GM12878 (cell line): ENCODE results near the gene KCTD8. TPM values are rescaled to one million over a fixed set of nuclear protein-coding genes. Genes with fewer than 3 reads are reported as not detected.

Source experiments
- ATAC-seq: fragments of 200-7000 bp; cut with Tn5 transposase; 3 replicates; pipeline ENCODE4 v1.9.1; 2020; ENCODE audit warnings: mild to moderate bottlenecking, moderate library complexity
- BruUV-seq: library from RNA; stranded (reverse); fragments of 400-500 nt; replicated peaks from 2 replicates; lab custom pipeline; 2021; lab: Mats Ljungman, UMichigan
- CTCF ChIA-PET: fragments of 300-600 bp; sonication (Branson Sonifier 250); formaldehyde crosslinking; extraction: SDS; loops from one replicate; lab custom pipeline; 2021; ENCODE audit warnings: inconsistent platforms; lab: Yijun Ruan, JAX
- POLR2A ChIA-PET: fragments of 350-600 bp; formaldehyde crosslinking; extraction: SDS; loops from one replicate; lab custom pipeline; 2021; ENCODE audit warnings: inconsistent platforms; lab: Charles Lee
- RAD21 ChIA-PET: fragments of 300-600 bp; sonication (Branson Sonifier 250); formaldehyde crosslinking; loops from one replicate; lab custom pipeline; 2023; ENCODE audit warnings: antibody characterized with exemption; ENCODE audit not compliant: unreplicated experiment; lab: Charles Lee
- SMC1A ChIA-PET: fragments of 300-600 bp; sonication (Branson Sonifier 250); formaldehyde crosslinking; loops from one replicate; lab custom pipeline; 2023; ENCODE audit not compliant: unreplicated experiment, uncharacterized antibody; lab: Charles Lee
- DNase-seq: peaks from one replicate; pipeline ENCODE4 v3.0.0-alpha.2; 2011; ENCODE audit warnings: low read depth, low spot score
- FAIRE-seq: peaks from 3 replicates; lab custom pipeline; 2011; peaks lifted over from hg19 to GRCh38; lab: Jason Lieb, UNC
- H2AFZ ChIP-seq: 2 replicates; pipeline ENCODE4 v1.6.0; 2011; ENCODE audit warnings: low read depth, low read length, control low read depth; ENCODE audit not compliant: control insufficient read depth
- H3K27ac ChIP-seq: 2 replicates; pipeline ENCODE4 v1.5.1; 2011; ENCODE audit warnings: control low read depth; ENCODE audit not compliant: control insufficient read depth, insufficient read depth
- H3K27me3 ChIP-seq, 2 experiments: replicated peaks in 1 of 2; 2 replicates each; pipeline versions ENCODE4 v1.6.0 to v1.6.1; 2011; ENCODE audit warnings: low read length in 1 of 2; ENCODE audit not compliant: control insufficient read depth in 2 of 2, insufficient read depth in 2 of 2
- H3K36me3 ChIP-seq, 2 experiments: 2 replicates each; pipeline ENCODE4 v1.5.1; 2011; ENCODE audit warnings: low read length in 1 of 2; ENCODE audit not compliant: control insufficient read depth in 2 of 2, insufficient read depth in 2 of 2
- H3K4me1 ChIP-seq: 2 replicates; pipeline ENCODE4 v1.6.1; 2011; ENCODE audit warnings: mild to moderate bottlenecking, low read length, moderate library complexity, mixed read lengths; ENCODE audit not compliant: control insufficient read depth, insufficient read depth
- H3K4me2 ChIP-seq: 2 replicates; pipeline ENCODE4 v1.6.0; 2011; ENCODE audit warnings: control low read depth; ENCODE audit not compliant: control insufficient read depth, insufficient read depth
- H3K4me3 ChIP-seq: fragments of 200-600 bp; sonication (generic); 2 replicates; pipeline ENCODE4 v1.5.1; 2016
- H3K79me2 ChIP-seq: 2 replicates; pipeline ENCODE4 v1.6.0; 2011; ENCODE audit warnings: low read length; ENCODE audit not compliant: control insufficient read depth, insufficient read depth
- H3K9ac ChIP-seq: 2 replicates; pipeline ENCODE4 v1.8.0; 2011; ENCODE audit warnings: low read length, control low read depth, mixed read lengths; ENCODE audit not compliant: control insufficient read depth, insufficient read depth
- H3K9me3 ChIP-seq: replicated peaks from 3 replicates; pipeline ENCODE4 v1.5.1; 2011; ENCODE audit warnings: mild to moderate bottlenecking, low read length; ENCODE audit not compliant: control insufficient read depth, insufficient read depth
- H4K20me1 ChIP-seq: 2 replicates; pipeline ENCODE4 v1.6.0; 2011; ENCODE audit not compliant: control insufficient read depth, insufficient read depth
- RELB ChIP-seq: fragments of 450-650 bp; IDR thresholded peaks from 2 replicates; pipeline ENCODE4 v1.6.1; 2017; ENCODE audit warnings: low read depth, mild to moderate bottlenecking, moderate library complexity
- WGBS: methylation state at CpG from one replicate; pipeline ENCODE4 v1.1.6; 2016; ENCODE audit warnings: low lambda C conversion rate; ENCODE audit not compliant: insufficient replicate concordance, insufficient coverage; ENCODE audit errors: missing lambda C conversion rate; 5-methylcytosine and 5-hydroxymethylcytosine counted together
- in situ Hi-C: fragments of 300-500 bp; cut with MboI; formaldehyde crosslinking; loops from 9 replicates; pipeline ENCODE4 v1.14.3; 2018; ENCODE audit warnings: mixed read lengths
- intact Hi-C: fragments of 100-400 bp; cut with micrococcal nuclease; formaldehyde crosslinking; loops from one replicate; pipeline ENCODE4 v1.14.2; 2022; ENCODE audit not compliant: unreplicated experiment
- polyA plus RNA-seq, 11 experiments: library from polyadenylated mRNA; depleted of rRNA in 4 of 11; unstranded in 6 of 11; stranded (reverse) in 5 of 11; fragments of >200 nt; fragmentation: Nextera tagmentation in 4 of 11; fragmentation: Illumina TruSeq in 1 of 11; extraction: Ambion mirVana in 4 of 11; extraction: Trizol in 1 of 11; gene quantifications; 1 replicate in 1 of 11; 2 replicates in 10 of 11; pipeline versions ENCODE4 v1.2.1 to v1.2.3, GENCODE V29; 2011 to 2016; ENCODE audit warnings: inconsistent platforms in 2 of 11, missing spikeins in 2 of 11, low read depth in 1 of 11
- total RNA-seq, 4 experiments: library from RNA; depleted of rRNA in 3 of 4; stranded (reverse); fragments of >200 nt in 3 of 4; fragmentation: Illumina TruSeq in 1 of 4; extraction: Trizol in 1 of 4; gene quantifications; 2 replicates each; pipeline versions ENCODE4 v1.2.1 to v1.2.3, GENCODE V29; 2013 to 2021
- TF ChIP-seq, protein P1 (sequence below): IDR thresholded peaks from 2 replicates; pipeline ENCODE4 v1.6.1; 2012; ENCODE audit warnings: improper control_type of control experiment, low read depth, low read length; ENCODE audit not compliant: insufficient replicate concordance

Gene KCTD8
- total and polyA plus RNA-seq, 10 of the 15 experiments (the other 5 are each of a cell fraction or from before 2014, with no cell fraction given): 0.06 TPM; not detected in 9

- H2AFZ ChIP-seq: no peak overlapping the region
- ChIA-PET CTCF (no interaction called here), RAD21 (no interaction called here), POLR2A (no interaction called here), SMC1A (no interaction called here)
- H3K4me3 ChIP-seq: no peak overlapping the region
- H3K27me3 ChIP-seq: no peaks in the 10 kb centered on the region
- H3K36me3 ChIP-seq: no peaks in the 10 kb centered on the region
- in situ Hi-C loops (no loop called here), intact Hi-C loops (no loop called here)
- no peak overlapping the region for H3K4me2 ChIP-seq
- no TSS peak for BruUV-seq
- no peak overlapping the region for H3K27ac ChIP-seq
- H3K79me2 ChIP-seq: no peaks in the 10 kb centered on the region
- H3K9me3 ChIP-seq: no peaks in the 10 kb centered on the region
- ATAC-seq: no peak
- no peak for FAIRE-seq
- WGBS: 23% methylated on average over 2 of the region's 2 CpGs
- TF ChIP-seq, protein P1, sequence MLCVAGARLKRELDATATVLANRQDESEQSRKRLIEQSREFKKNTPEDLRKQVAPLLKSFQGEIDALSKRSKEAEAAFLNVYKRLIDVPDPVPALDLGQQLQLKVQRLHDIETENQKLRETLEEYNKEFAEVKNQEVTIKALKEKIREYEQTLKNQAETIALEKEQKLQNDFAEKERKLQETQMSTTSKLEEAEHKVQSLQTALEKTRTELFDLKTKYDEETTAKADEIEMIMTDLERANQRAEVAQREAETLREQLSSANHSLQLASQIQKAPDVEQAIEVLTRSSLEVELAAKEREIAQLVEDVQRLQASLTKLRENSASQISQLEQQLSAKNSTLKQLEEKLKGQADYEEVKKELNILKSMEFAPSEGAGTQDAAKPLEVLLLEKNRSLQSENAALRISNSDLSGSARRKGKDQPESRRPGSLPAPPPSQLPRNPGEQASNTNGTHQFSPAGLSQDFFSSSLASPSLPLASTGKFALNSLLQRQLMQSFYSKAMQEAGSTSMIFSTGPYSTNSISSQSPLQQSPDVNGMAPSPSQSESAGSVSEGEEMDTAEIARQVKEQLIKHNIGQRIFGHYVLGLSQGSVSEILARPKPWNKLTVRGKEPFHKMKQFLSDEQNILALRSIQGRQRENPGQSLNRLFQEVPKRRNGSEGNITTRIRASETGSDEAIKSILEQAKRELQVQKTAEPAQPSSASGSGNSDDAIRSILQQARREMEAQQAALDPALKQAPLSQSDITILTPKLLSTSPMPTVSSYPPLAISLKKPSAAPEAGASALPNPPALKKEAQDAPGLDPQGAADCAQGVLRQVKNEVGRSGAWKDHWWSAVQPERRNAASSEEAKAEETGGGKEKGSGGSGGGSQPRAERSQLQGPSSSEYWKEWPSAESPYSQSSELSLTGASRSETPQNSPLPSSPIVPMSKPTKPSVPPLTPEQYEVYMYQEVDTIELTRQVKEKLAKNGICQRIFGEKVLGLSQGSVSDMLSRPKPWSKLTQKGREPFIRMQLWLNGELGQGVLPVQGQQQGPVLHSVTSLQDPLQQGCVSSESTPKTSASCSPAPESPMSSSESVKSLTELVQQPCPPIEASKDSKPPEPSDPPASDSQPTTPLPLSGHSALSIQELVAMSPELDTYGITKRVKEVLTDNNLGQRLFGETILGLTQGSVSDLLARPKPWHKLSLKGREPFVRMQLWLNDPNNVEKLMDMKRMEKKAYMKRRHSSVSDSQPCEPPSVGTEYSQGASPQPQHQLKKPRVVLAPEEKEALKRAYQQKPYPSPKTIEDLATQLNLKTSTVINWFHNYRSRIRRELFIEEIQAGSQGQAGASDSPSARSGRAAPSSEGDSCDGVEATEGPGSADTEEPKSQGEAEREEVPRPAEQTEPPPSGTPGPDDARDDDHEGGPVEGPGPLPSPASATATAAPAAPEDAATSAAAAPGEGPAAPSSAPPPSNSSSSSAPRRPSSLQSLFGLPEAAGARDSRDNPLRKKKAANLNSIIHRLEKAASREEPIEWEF: no peak
- TF ChIP-seq RELB: no peak
- no peak overlapping the region for H3K9ac ChIP-seq
- DNase-seq: no peak
- no peaks in the 10 kb centered on the region for H3K4me1 ChIP-seq
- H4K20me1 ChIP-seq: no peaks in the 10 kb centered on the region
These were observed 14.4 kb downstream of the KCTD8 start for GRCh38 chr4:44434247-44434646.
